ENCODE results near the gene NREP.

The NREP gene

DNA sequence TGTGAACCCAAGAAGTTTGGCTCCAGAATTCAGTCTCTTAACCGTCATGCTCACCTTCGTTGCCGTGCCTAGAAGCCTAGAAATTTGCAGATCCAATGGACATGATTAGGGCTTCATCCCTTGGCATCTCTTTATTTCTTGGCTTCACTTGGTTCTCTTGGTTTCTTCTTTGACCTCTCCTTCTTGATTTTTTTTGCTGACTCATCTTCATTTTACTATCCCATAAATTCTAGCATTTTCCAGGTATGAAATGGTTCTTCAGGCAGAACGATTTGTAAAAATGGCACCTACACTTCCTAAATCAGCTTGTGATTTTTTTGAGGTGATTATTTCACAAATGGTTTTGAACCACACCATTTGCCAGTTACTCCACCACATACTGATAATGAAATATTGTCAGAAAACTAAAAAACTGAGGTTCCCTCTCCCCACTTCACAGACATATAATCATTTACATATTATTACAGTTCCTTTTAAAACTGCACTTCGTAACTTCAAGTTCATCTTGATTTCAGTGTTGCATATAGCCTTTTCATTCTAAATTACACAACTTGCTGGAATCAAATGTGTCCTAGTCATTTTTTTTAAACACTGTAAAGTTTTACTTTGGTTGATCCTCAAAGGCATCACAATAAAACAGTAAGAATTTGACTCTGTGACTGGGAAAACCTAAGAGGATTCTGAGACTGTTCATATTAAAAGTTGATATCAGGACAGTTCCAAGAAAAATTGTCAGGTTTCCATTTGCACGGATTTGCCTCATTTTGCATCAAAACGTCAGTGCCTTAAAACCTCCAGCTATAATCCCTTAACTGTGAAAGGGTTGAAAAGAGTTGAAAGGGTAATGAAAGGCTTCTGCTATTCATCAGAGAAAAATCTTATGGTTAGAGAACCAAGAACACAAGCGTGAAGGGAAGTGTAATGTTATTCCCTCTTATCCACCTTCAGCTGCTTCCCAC lies 8.9 kb upstream of the NREP start:
- no peak for DNase-seq (ENCODE audit: low read depth)

GRCh38 chr5:111764019-111764418 lies 7.0 kb upstream of the NREP start:
- DNase-seq (ENCODE audit: low read depth) = no peak

DNA sequence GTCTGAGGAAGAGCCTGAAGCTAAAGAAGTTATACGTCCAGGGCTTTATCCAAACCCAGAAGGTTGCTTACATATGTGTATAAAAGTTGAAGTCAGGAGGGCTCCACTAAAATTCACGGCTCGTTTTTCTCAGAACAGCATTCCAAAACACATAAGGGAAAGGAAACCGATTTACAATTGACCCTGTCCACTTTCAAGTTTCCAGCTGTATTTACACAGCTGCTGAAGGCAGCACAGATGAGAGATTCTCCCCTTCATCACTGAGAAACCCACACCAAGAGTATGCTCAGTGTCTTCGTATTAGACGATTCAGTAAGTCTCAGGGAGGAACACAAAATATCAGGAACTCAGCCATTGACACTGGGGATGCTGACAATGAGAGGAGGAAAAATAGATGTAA lies 5.9 kb upstream of the NREP start:
- DNase-seq (ENCODE audit: low read depth) = no peak

DNA sequence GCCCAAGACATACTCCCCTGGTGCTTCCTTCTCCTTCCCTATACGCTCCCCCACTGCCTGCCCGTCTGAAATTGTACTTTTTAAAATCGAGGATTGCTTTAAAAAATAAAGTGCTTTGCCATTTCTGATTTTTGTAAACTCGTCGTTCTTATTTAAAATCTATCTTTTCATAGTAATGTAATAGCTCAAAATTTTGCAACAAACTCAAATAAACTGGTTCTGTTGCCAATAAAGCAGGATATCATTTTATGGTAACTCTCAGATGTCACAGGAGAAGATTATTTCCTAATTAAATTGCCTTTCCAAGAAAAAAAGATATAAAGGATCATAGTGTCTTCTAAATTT lies 1.3 kb upstream of the NREP start:
- no peak for DNase-seq (ENCODE audit: low read depth)

DNA sequence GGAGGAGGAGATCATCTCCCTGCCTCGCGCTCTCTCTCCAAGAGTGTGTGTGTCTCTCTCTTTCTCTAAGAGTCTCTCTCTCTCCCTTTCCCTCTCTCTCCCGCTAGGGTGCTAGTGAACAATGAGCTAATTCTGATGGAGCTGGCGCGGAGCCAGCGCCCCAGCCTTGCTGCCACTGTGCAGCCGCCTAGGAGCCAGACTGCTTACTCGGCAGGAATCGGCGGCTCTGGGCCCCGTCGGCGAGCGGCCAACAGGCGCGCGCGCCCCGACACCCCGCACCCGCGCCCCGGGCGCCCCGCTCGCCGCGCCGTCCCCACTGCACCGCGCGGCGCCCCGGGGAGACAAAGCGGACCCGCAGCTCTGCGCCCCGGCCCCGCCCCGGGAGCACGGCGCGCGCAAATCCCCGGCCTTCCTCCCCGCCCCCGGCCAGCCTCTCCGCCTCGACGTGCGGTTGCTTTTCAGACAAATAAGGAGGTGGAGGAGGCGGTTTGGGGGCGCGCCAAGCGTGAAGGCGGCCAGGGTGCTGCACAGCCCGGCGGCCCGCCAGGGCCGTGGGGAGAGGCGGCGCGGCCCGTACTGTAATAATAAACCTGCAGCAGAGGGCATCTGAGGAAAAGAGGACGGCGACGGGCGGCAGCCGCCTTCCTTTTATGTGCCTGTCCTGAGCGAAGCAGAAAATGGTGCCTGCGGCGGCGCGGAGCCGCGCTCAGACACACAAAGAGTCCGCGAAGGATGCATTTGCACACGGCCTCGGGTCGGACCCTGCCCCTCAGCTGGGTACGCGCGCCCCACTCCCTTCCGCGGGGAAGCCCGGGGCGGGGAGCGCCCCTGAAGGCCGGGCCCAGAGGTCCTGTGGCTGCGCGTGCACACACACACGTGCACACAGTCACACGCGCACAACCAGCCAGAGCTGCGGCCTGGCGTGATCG lies 625 bp upstream of the NREP start:
- DNase-seq (ENCODE audit: low read depth) = peak; percentile 62

DNA sequence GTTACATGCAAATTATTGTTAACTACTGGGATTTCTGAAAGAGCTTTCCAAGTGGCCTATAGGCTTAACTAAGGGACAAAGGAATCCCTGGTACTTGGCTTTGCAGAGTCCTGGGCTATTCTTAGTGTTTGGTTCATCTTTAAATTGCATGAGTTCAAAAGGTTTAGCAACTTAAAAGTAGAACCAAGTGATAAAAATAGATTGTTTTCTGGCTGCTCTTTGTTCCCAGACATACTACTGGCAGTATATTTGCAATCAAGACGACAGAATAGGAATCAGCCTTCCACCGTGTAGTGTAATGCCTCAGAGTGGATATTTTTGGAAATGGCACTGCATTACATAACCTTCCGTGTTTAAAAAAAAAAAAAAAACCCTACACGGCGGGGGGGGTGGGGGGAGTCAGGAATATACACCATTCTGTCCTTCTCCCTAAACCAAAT lies 1.0 kb downstream of the NREP start:
- no peak for DNase-seq (ENCODE audit: low read depth)

GRCh38 chr5:111755345-111755941 lies 1.6 kb downstream of the NREP start:
- DNase-seq (ENCODE audit: low read depth) = no peak

- no peak for DNase-seq (ENCODE audit: low read depth)
These were observed 3.0 kb downstream of the NREP start for GRCh38 chr5:111753884-111754589.

DNA sequence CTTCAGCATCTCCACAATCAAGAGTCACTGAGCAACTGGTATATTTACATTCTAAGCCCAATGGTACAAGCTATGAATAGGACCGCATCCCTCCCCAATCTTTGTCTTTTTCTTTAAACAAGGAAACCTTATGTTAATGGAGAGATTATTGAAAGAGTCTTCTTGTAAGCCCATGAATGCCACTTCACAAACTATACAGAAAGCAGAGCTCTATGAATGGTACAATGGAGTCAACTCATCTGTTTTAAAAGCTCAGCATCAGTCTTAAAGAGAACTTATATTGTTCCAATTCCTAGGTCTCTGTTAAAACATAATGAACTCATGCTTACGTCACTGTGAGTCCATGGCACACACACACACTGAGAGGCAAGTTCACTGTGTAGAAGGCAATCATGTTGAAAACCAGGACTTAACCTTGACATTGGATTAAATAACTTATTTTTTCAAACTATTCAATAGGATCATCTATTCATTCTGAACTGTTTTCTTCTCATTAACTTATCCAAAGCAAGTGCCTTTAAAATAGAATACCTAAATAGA lies 4.5 kb downstream of the NREP start:
- no peak for DNase-seq (ENCODE audit: low read depth)

- DNase-seq (ENCODE audit: low read depth) = no peak
These were observed 7.5 kb downstream of the NREP start for GRCh38 chr5:111749303-111750026.

DNA sequence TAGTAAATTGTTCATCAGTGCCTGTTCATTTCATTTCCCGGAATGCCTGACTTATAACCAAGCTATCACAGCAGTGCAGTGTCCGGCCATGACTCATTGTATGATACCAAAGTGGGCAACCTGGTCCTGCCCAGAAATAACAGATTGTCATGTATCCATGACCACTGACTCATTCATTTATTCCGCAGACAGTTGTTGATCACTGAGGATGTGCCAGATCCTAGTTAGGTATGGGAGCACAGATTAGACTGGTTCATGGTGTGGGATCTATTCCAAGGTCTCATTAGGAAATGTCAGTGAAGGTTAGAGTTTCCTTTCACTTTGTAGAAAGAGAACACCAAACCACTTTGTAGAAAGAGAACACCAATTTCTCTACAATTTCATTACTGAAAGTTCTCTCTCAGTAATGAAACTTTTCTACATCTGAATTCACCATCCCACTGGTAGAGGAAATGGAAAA lies 8.7 kb downstream of the NREP start:
- no peak for DNase-seq (ENCODE audit: low read depth)

DNA sequence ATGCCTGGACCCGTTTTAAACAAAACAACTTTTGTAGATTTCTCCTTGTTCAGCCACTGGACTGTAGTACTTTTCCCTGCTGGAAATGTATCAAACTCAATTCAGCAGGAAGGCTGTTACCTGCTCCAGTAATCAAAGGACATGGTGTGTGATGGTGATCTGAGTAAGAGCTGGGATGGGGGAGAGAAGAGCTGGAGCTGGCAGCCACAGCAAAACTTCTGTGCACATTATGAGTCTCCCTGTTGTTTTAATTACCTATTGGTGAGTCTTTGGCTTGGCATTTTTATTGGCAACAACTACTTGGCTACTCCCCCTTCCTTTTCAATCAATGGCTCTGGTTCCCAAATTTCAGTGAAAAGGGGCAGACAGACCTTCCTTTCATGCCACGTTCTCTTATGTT lies 9.7 kb downstream of the NREP start:
- no peak for DNase-seq (ENCODE audit: low read depth)

DNA sequence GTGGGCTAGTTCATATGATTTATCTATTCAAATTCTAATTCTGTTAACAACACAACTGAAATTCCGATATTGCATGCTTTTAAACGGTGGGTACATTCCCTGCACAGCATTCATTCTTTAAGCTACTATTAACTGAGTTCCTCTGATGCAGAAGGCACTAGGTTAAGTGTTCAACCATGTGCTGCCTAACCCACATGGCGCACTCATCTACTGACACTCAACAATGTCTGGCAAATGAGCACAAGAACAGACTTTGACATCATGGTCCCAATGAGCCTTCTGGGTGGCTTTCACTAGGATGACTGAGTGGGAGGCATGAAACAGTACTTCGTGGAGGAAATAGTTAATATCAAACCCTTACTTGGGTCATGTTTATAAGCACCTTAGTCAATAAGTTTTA lies 10.2 kb downstream of the NREP start:
- no peak for DNase-seq (ENCODE audit: low read depth)

DNA sequence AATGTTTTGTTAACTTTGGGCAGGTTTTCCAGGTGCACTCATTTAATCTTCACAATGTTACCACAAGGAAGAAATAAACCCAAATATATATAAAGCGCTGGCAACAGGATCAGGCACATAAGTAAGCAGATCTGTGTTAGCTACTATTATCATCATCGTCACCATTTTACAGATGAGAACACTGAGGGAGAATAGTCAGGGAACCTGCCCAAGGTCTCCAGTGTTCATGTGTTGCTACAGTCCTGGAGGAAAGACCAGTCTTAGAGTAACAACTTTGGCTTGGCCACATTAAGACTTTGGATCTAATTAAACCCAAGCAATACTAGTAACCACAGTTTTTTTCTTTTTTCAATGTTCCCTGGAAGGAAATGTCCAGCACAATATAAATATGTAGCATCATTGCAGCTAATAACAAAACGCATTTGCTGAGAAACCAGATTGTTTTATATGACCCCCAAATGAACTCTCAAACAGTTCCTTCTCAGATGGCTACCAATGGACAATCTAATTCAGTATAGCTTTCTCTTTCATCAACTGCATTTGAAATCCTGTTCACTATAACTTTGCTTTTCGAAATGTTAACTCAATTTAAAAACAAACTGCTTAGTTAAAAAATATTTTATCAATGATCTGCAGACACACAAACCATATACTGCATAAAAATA lies 11.8 kb downstream of the NREP start:
- no peak for DNase-seq (ENCODE audit: low read depth)

DNA sequence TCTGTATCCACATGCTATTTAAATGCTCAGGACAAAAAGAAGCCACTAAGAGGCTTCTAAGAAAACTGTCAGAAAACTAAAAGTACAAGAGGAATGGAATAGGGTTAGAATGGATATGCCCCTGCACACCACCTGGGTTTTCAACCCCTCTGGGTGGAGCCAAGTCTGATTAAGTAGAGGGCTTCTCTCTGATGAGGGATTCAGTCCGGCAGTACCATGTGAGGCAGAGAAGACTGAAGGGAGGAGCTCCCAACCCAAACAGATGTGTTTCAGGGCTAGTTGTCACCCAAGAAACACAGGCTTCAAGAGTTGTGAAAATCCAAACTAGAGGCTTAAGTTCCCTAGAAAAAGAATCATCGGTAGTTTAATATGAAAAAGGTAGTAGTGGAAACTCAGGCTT lies 12.5 kb downstream of the NREP start:
- DNase-seq (ENCODE audit: low read depth) = no peak

DNA sequence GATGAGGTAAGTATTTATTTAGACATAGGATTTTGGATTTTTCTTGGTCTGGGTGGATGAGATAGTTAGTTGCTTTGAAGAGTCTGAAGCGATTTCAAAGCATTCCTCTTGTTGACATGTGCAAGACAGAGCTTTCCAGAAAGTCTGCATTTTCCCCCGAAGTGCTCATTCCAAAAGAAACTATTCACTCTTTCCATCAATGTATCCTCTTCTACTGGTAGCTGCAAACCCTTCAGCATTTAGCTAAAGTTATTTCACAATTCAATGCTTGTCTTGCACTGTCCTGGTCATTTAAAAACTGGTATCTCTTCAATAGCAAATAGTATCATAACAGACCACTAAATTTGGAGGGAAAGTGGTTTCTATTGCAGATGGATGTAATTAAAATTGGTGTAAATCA lies 13.0 kb downstream of the NREP start:
- no peak for DNase-seq (ENCODE audit: low read depth)

GRCh38 chr5:111743512-111743911 lies 13.5 kb downstream of the NREP start:
- no peak for DNase-seq (ENCODE audit: low read depth)

GRCh38 chr5:111742177-111742994 lies 14.6 kb downstream of the NREP start:
- no peak for DNase-seq (ENCODE audit: low read depth)

- DNase-seq (ENCODE audit: low read depth) = no peak
These were observed 15.7 kb downstream of the NREP start for GRCh38 chr5:111741278-111741677.
